Mesodermal cell (in vitro differentiated cells): ENCODE data around the gene MAMLD1.

Experiments used
- H3K27ac ChIP-seq: 2 replicates; pipeline ENCODE4 v1.7.0; 2013; ENCODE audit warnings: mild to moderate bottlenecking, low read depth, low read length, moderate library complexity; ENCODE audit not compliant: severe bottlenecking
- H3K36me3 ChIP-seq: 2 replicates; pipeline ENCODE4 v1.7.1; 2013; ENCODE audit warnings: mild to moderate bottlenecking, low read length, moderate library complexity; ENCODE audit not compliant: control insufficient read depth, insufficient read depth
- H3K4me1 ChIP-seq: one replicate; pipeline ENCODE4 v1.7.1; 2013; ENCODE audit warnings: mild to moderate bottlenecking, low read length; ENCODE audit not compliant: insufficient read depth, control insufficient read depth, poor library complexity, severe bottlenecking
- H3K4me3 ChIP-seq: 2 replicates; pipeline ENCODE4 v1.7.0; 2013; ENCODE audit warnings: low read length, control low read depth, mild to moderate bottlenecking; ENCODE audit not compliant: insufficient read depth, poor library complexity, severe bottlenecking; ENCODE audit errors: extremely low read depth
- H3K9me3 ChIP-seq: 2 replicates; pipeline ENCODE4 v1.7.1; 2013; ENCODE audit warnings: mild to moderate bottlenecking, low read length, moderate library complexity; ENCODE audit not compliant: control insufficient read depth
- WGBS, 2 experiments: methylation state at CpG; one replicate each; pipeline ENCODE4 v1.1.5; 2013; ENCODE audit warnings: missing lambda C conversion rate in 2 of 2; ENCODE audit not compliant: insufficient coverage in 2 of 2; 5-methylcytosine and 5-hydroxymethylcytosine counted together

The MAMLD1 gene

DNA sequence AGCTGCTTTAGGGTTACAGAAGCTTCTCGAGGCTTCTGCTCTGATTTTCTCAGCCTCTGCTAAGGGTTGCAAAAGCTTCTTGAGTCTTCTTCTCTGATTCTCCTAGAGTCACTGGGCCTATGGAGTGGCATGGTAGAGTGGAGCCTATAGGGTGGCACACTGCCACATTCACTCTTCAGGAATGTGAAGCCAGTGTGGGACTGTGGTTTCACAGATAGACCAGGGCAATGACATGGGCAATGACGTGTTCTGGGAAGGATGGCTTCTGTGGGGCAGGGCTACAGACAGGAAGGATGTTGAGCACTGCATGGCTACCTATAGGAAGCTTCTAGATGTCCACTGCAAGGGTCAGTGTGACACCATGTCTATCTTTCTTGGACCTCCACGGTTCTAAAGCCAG lies 11.0 kb upstream of the MAMLD1 start:
- WGBS, 2 experiments: 71 to 83% methylated on average over 1 of the region's 3 CpGs
- Histone ChIP-seq H3K4me1 (peaks cover 8% of the 10 kb centered on the region), H3K9me3 (no peaks in the 10 kb centered on the region), H3K36me3 (no peaks in the 10 kb centered on the region), H3K4me3 (no peak overlapping the region), H3K27ac (no peak overlapping the region)

DNA sequence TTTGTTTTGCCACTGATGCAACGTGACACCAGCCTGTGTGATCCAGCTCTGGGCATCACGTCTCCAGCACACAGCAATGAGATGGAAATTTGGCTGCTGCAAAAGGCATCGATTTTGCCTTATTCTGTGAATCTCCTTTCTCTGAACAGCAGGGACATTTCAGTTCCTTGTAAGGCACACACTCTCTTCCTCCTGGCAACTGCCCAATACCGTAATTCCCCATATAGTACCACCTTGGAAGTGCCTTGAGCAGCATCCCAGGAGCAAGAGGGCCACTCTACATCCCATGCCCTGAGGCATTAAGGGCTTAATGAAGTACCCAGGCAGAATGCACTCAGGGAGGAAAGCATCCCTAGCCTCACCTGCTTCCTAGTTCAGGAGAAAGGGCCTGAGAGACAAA lies 10.5 kb upstream of the MAMLD1 start:
- WGBS, 2 experiments: 77 to 92% methylated on average over 2 to 3 of the region's 4 CpGs
- Histone ChIP-seq H3K36me3 (no peaks in the 10 kb centered on the region), H3K4me1 (peaks cover 8% of the 10 kb centered on the region), H3K27ac (no peak overlapping the region), H3K9me3 (no peaks in the 10 kb centered on the region), H3K4me3 (no peak overlapping the region)

DNA sequence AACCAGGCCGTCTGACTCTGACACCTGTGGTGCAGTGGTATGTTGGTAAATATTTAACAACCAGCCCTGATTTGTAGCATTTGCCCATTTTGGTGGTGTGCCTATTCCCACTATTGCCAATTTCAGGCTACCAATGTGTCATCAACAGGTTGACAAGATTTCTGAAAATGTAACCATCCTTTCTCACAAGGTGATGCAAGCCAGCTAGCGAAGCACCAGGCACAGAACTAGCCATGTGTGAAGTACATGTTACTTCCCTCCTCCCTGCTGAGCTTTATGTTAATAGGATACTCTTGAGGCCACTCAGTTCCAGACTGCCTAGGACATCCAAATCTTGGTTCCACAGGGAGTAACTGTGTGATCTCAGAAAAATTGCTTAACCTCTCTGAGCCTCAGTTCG lies 7.2 kb upstream of the MAMLD1 start:
- Histone ChIP-seq H3K9me3 (no peaks in the 10 kb centered on the region), H3K36me3 (no peaks in the 10 kb centered on the region), H3K27ac (no peak overlapping the region), H3K4me1 (no peaks in the 10 kb centered on the region), H3K4me3 (no peak overlapping the region)
- 100% methylated on average over 1 to 3 of the region's 3 CpGs for WGBS, 2 experiments

DNA sequence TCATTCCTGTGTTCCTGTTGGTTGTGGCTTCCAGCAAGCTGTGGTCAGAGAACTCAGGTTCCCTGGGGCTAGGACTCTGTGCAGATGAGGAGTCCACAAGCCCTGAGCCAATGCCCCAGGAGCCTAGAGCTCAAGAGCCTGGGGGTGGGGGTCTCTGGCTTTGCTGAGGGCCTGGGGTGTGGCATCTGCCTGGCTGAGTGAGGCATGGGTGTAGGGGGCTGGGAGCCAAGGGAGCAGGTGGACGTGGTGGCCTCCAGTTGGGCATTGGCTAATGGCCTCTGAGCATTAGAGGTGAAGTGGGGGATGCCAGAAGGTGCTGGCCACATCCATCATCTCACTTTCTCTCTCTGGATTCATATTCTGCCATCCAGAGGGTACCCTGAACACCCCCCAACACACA lies 5.3 kb upstream of the MAMLD1 start:
- no peaks in the 10 kb centered on the region for H3K36me3 ChIP-seq
- WGBS, 2 experiments: no CpG with 5 or more reads among the region's 1 CpG
- no peaks in the 10 kb centered on the region for H3K9me3 ChIP-seq
- no peak overlapping the region for H3K27ac ChIP-seq
- peaks cover 3% of the 10 kb centered on the region for H3K4me1 ChIP-seq
- no peak overlapping the region for H3K4me3 ChIP-seq

DNA sequence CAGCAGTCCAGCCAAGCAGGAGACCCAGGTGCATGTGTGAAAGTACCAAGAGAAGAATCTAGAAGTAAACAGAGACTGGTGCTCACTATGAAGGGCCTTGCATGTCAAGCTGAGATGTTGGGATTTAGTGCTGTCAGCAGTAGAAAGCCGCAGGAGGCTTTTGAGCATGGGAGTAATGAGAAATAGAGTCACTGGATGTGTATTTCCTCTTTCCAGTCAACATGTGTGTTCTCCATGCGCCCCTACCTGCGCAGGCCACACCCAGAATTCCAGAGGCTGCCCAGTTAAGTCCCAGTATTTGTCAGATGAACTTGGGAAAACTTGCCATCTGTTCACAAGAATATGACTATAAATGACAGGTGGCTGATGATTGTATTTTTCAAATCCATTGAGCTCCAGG lies 4.5 kb upstream of the MAMLD1 start:
- peaks cover 3% of the 10 kb centered on the region for H3K4me1 ChIP-seq
- no peak overlapping the region for H3K4me3 ChIP-seq
- WGBS, 2 experiments: no CpG with 5 or more reads among the region's 3 CpGs
- no peaks in the 10 kb centered on the region for H3K9me3 ChIP-seq
- H3K36me3 ChIP-seq: no peaks in the 10 kb centered on the region
- no peak overlapping the region for H3K27ac ChIP-seq

DNA sequence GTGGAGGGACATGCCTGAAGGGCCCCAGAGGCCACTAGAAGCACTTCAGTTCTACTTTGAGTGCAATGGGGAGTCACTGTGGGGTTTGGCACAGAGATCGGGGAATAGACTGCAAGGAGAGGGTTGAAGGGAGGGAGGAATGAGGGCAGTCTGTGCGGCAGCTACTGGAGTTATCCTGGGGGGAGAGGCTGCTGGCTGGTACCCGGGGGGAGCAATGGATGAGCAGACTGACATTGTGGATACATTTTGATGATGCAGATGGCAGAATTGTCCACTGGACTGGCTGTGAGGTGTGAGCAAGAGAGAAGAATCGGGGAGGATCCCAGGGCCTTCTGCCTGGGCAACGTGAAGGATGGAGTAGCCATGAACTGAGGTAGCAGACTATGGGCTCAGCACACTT lies 2.8 kb upstream of the MAMLD1 start:
- Histone ChIP-seq H3K4me3 (no peak overlapping the region), H3K4me1 (peaks cover 3% of the 10 kb centered on the region), H3K27ac (no peak overlapping the region), H3K9me3 (no peaks in the 10 kb centered on the region), H3K36me3 (no peaks in the 10 kb centered on the region)
- 81 to 93% methylated on average over 3 of the region's 5 CpGs for WGBS, 2 experiments

DNA sequence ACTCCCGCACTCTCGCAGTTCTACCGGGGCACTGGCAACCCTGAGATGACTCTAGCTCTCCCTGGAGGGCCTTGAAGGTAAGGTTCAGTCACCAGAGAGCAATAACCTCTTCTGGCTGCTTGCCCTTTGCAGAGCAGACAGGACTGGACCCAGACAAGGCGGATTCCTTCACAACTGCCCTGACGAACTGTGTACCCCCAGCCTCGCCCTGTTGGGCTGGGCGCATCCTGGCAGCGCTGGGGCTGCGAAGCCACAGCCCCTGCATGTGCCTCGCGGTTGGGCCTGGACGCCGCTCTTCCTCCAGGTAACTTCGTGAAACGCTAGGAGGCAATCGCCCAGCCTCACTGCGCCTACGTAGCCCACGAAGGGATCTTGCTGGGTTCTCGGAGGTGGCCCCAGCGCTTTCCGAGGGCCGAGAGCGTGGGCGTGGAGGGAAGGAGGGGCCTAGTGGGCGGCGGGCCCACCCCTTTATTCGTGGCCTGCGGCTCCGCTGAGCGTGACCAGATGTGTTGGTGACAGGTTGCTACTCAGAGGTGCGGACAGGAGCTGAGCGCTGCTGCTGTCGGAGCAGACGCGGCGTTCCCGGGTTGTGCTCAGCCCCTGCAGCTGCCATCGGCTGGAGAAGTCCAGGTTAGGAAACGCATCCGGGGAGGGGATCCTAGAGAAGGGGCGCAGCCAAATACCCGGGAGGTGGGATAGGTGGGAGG lies 1.9 kb upstream of the MAMLD1 start:
- no peak overlapping the region for H3K27ac ChIP-seq
- WGBS, 2 experiments: 1 to 2% methylated on average over 15 to 22 of the region's 43 CpGs
- no peaks in the 10 kb centered on the region for H3K9me3 ChIP-seq
- H3K4me3 ChIP-seq: peak overlapping the region; percentile 45
- no peaks in the 10 kb centered on the region for H3K36me3 ChIP-seq
- peaks cover 6% of the 10 kb centered on the region for H3K4me1 ChIP-seq

DNA sequence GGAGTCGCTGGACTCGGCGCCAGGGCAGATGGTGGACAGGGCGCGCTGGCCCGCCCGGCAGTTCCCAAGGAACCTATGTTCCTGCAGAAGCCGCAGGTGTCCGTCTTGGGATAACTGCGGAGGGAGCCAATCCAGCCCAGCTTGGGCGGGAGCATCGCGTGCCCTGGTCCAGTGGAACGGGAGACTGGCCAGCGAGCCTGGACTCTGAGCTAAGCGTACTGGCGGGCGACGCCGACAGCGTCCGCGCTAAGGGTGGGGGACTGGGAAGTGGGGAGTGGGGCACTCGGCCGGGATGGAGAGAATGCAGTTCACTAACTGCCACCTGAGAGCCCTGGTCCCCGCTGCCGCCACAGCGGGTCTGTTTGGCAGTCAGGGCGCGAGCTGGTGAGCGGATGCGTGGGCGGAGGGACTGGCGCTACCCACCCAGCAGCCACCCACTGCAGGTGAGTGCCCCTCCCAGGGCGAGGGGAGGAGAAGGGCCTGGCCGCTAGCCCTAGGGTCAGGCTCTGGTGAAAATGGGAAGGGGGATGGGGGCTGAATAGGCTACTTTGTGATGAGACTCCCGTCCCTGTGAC lies 1.3 kb upstream of the MAMLD1 start:
- Histone ChIP-seq H3K36me3 (no peaks in the 10 kb centered on the region), H3K9me3 (no peaks in the 10 kb centered on the region), H3K4me3 (peak overlapping the region; percentile 45), H3K4me1 (peaks cover 7% of the 10 kb centered on the region), H3K27ac (no peak overlapping the region)
- WGBS, 2 experiments: 0% methylated on average over 5 to 10 of the region's 37 CpGs

DNA sequence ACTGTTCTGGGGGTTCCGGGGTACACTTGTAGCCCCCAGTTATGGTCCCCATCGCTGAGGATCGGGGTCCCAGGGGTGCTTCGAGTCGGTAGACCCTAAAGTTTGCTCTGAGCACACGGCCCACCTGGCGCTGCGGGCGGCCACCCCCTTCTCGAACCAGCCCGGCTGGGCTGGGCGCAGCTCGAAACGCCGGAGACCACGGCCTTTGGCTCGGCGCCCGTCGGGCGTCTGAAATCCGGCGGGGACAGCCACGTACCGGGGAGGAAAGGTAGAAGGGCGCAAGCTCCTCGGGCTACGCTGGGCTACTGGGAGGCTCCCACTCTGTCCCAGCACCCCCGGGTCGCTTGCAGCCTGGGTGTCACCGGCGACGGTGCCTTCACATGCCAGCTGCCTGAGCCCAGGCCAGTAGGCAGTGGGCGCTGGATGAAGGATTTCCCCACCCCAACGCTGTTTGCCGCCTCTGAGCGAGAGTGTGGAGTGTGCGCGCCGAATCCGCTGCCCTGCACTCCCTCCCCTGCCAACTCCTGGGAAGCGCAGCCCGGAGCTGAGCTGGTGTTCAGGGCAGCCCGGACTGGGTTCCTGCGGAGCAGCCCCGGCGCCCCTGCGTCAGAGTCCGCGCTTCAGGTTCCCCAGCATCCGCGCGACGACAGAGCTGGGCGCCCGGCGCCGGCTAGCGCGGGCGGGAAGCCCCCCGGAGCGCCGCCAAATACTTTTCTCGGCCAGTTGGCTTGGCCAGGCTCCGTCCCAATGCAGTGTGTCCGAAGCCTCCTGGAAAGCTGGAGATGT lies 637 bp downstream of the MAMLD1 start:
- H3K4me3 ChIP-seq: peak overlapping the region; percentile 45
- no peaks in the 10 kb centered on the region for H3K9me3 ChIP-seq
- 0% methylated on average over 24 to 32 of the region's 67 CpGs for WGBS, 2 experiments
- peaks cover 7% of the 10 kb centered on the region for H3K4me1 ChIP-seq
- H3K36me3 ChIP-seq: no peaks in the 10 kb centered on the region
- no peak overlapping the region for H3K27ac ChIP-seq

DNA sequence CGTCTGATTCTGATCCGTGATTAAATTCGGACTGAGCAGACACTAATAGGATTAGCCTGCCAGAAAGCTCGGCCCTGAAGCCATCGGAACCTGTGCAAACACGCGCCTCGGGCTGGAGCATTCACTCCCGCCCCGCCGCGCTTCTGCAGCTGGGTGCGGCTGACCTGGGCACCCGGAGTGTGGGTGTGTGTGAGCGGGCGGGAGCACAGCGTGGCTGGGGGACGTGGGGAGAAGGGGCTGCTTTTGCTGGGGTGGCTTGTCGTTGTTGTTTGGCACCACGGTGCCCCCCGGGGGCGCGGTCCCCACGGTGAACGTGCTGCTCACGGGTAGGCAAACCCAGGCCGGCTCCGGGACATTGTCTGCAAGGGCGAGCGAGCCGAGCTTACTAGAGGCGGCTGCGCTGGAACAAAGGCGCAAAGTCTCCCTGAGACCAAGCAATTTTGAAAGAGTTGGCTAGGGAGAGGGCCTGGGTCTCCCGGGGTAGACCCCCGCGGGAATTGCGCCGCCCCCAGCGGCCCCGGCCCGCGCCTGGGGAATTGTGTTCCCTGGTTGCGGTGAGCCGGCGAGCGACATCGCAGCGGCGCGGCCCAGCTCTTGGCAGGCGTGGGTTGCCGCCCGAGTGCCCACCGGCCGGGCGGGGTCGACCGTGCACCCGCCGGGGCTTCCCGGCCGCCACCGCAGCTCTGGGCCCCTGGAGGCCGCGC lies 1.4 kb downstream of the MAMLD1 start:
- Histone ChIP-seq H3K9me3 (no peaks in the 10 kb centered on the region), H3K36me3 (no peaks in the 10 kb centered on the region), H3K27ac (no peak overlapping the region)

More for the DNA sequence above, 1.4 kb downstream of the MAMLD1 start:
- Histone ChIP-seq H3K4me3 (peak overlapping the region; percentile 45), H3K4me1 (peaks cover 7% of the 10 kb centered on the region)
- 0% methylated on average over 9 to 24 of the region's 66 CpGs for WGBS, 2 experiments
